Transverse colon (tissue), 4 donors: ENCODE measurements around the gene MRPL53. TPM values are rescaled to one million over a fixed set of nuclear protein-coding genes. Genes with fewer than 3 reads are reported as not detected.
A peak's percentile ranks its signal among the peaks of the same experiment; 100 is the strongest.

Experiments used
- DNase-seq: peaks from one replicate; pipeline ENCODE4 v3.0.0-alpha.2; 2019
- H3K27ac ChIP-seq, 4 donors: fragments of 200-600 bp; sonication (generic); 2 replicates each; pipeline ENCODE4 v1.5.1; 2016 to 2018; ENCODE audit warnings: inconsistent platforms in 4 of 4
- H3K27me3 ChIP-seq: fragments of 200-600 bp; sonication (generic); 2 replicates; pipeline ENCODE4 v1.5.1; 2017; ENCODE audit warnings: inconsistent platforms
- H3K36me3 ChIP-seq, 4 donors: fragments of 200-600 bp; sonication (generic); 2 replicates each; pipeline ENCODE4 v1.5.1; 2017 to 2019; ENCODE audit warnings: inconsistent platforms in 4 of 4
- H3K4me1 ChIP-seq, 4 donors: fragments of 200-600 bp; sonication (generic); 2 replicates each; pipeline ENCODE4 v1.5.1; 2017 to 2020; ENCODE audit warnings: inconsistent platforms in 4 of 4
- H3K4me3 ChIP-seq, 4 donors: fragments of 200-600 bp; sonication (generic); 1 replicate in 1 of 4; 2 replicates in 3 of 4; pipeline versions ENCODE4 v1.5.1 to v1.6.1; 2017 to 2019; ENCODE audit warnings: inconsistent platforms in 4 of 4
- H3K9me3 ChIP-seq, 2 donors: fragments of 200-600 bp; sonication (generic); 2 replicates each; pipeline ENCODE4 v1.5.1; 2017 to 2019; ENCODE audit warnings: inconsistent platforms in 2 of 2
- EP300 ChIP-seq: sonication (generic); formaldehyde crosslinking; IDR thresholded peaks from one replicate; pipeline ENCODE4 v1.6.1; 2017; ENCODE audit warnings: antibody characterized with exemption, low read depth
- POLR2A ChIP-seq: fragments of 450-650 bp; IDR thresholded peaks from one replicate; pipeline ENCODE4 v1.6.1; 2016; ENCODE audit warnings: antibody characterized with exemption, mild to moderate bottlenecking, moderate library complexity
- POLR2AphosphoS5 ChIP-seq, 3 donors: sonication (generic); formaldehyde crosslinking; IDR thresholded peaks; one replicate each; pipeline ENCODE4 v1.6.1; 2016; ENCODE audit warnings: antibody characterized with exemption in 3 of 3
- WGBS, 2 donors: methylation state at CpG; one replicate each; pipeline ENCODE4 v1.1.5; 2018; ENCODE audit warnings: low coverage in 1 of 2; 5-methylcytosine and 5-hydroxymethylcytosine counted together
- in situ Hi-C, 4 donors: fragments of 200-750 bp; cut with MboI; loops; one replicate each; pipeline versions ENCODE4 v1.15.0 to v1.15.1; 2017; ENCODE audit warnings: low sequenced_read_pairs in 3 of 4, low pct_ligation_motif_present in 1 of 4, low pct_unique_long_range_greater_than_20kb in 1 of 4
- intact Hi-C: fragments of 100-400 bp; cut with DNase I; formaldehyde crosslinking; loops from one replicate; pipeline ENCODE4 v1.15.1; 2023; ENCODE audit warnings: low total_unique reads
- total RNA-seq, 4 donors: library from RNA; depleted of rRNA; stranded (reverse); fragments of >200 nt; gene quantifications; one replicate each; pipeline ENCODE4 v1.1.0, GENCODE V29; 2016
- TF ChIP-seq, protein P1 (sequence below), 5 experiments: fragments of 200-600 bp in 3 of 5; fragments of 450-650 bp in 2 of 5; sonication (generic) in 3 of 5; IDR thresholded peaks; 1 replicate in 2 of 5; 2 replicates in 3 of 5; pipeline ENCODE4 v1.5.1; 2016 to 2017; ENCODE audit warnings: antibody characterized with exemption in 5 of 5, inconsistent platforms in 3 of 5, mild to moderate bottlenecking in 2 of 5, moderate library complexity in 1 of 5

Gene MRPL53
- total RNA-seq, 4 donors from 2014 or later, result 23.2 to 170 (median 26.3) TPM

DNA sequence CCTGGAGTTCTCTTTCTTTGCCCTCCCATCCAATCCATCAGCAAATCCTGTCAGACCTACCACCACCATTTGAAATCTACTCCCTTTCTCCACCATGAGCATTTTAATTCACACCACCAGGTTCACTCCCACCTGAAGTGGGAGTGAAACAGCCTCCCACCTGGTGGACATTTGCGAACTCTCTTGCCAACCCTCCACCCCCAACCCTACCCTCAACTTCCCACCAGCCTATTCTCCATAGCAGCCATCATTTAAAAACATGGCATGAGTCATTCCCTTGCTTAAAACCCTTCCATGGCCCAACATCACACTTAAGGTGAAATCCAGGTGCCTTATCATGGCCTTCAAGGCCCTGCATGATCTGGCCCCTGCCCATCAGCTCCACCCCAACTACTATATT lies 34.2 kb downstream of the MRPL53 start:
- H3K27ac ChIP-seq, result no peak overlapping the region
- no peaks in the 10 kb centered on the region for H3K36me3 ChIP-seq
- WGBS, 2 donors, result 85 to 100% methylated on average over 1 of the region's 1 CpG
- peaks cover 11 to 44% (median 16%) of the 10 kb centered on the region in 4 donors for H3K4me1 ChIP-seq
- no peaks in the 10 kb centered on the region for H3K9me3 ChIP-seq
- in situ Hi-C loops (no loop called here), intact Hi-C loops (no loop called here)
- H3K27me3 ChIP-seq, result peaks cover 9% of the 10 kb centered on the region
- no peak overlapping the region for H3K4me3 ChIP-seq
- no peak for DNase-seq
- TF ChIP-seq, protein P1, sequence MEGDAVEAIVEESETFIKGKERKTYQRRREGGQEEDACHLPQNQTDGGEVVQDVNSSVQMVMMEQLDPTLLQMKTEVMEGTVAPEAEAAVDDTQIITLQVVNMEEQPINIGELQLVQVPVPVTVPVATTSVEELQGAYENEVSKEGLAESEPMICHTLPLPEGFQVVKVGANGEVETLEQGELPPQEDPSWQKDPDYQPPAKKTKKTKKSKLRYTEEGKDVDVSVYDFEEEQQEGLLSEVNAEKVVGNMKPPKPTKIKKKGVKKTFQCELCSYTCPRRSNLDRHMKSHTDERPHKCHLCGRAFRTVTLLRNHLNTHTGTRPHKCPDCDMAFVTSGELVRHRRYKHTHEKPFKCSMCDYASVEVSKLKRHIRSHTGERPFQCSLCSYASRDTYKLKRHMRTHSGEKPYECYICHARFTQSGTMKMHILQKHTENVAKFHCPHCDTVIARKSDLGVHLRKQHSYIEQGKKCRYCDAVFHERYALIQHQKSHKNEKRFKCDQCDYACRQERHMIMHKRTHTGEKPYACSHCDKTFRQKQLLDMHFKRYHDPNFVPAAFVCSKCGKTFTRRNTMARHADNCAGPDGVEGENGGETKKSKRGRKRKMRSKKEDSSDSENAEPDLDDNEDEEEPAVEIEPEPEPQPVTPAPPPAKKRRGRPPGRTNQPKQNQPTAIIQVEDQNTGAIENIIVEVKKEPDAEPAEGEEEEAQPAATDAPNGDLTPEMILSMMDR (IDR thresholded peaks at IDR 0.05), result no peak

DNA sequence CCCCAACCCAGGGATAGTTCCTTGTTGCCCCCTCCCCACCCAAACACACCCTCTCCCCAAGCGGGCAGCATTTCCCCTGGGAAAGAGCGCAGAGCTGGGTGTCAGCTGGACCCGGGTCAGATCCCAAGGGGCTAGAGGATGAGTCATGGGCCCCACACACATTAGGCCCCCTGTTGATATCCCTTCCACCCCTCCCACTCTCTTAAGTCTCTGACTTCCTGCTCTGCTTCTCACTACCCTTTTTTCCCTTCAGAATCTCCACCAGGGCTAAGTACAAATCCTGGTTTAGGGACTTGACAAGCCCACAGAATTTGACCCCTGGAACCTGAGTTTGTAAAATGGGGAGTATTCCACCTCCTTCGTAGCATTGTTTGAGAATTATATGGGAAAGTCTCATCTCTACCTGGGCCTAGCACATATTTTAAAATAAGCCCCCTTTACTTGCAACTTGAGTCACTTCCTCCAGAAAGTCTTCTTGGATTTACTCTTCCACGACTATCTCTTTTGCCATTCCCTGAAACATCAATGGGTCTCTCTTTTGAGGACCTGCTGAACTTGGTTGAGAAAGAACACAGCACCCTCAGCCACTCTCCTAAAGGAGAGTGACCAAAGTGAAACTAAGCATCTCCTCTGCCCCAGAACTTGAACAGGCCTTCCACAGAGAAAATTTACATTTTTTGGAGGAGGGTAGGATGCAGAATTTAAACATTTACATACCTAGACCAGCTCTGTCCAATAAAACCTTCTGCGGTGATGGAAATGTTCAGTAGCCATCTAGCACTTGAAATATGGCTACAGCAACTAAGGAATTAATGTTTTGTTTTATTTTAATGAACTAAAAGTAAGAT lies 35.4 kb downstream of the MRPL53 start:
- in situ Hi-C loops (no loop called here), intact Hi-C loops (no loop called here)
- peaks cover 3% of the 10 kb centered on the region for H3K27me3 ChIP-seq
- no peak for DNase-seq
- 56 to 70% methylated on average over 1 to 6 of the region's 6 CpGs for WGBS, 2 donors
- H3K4me3 ChIP-seq, result no peak overlapping the region
- TF ChIP-seq POLR2AphosphoS5 (IDR thresholded peaks at IDR 0.05) (no peak), POLR2A (no peak), EP300 (no peak)
- TF ChIP-seq, protein P1 (IDR thresholded peaks at IDR 0.05), result no peak
- no peaks in the 10 kb centered on the region for H3K36me3 ChIP-seq
- H3K4me1 ChIP-seq, result peaks cover 11 to 39% (median 14%) of the 10 kb centered on the region in 4 donors
- no peaks in the 10 kb centered on the region for H3K9me3 ChIP-seq
- no peak overlapping the region for H3K27ac ChIP-seq

DNA sequence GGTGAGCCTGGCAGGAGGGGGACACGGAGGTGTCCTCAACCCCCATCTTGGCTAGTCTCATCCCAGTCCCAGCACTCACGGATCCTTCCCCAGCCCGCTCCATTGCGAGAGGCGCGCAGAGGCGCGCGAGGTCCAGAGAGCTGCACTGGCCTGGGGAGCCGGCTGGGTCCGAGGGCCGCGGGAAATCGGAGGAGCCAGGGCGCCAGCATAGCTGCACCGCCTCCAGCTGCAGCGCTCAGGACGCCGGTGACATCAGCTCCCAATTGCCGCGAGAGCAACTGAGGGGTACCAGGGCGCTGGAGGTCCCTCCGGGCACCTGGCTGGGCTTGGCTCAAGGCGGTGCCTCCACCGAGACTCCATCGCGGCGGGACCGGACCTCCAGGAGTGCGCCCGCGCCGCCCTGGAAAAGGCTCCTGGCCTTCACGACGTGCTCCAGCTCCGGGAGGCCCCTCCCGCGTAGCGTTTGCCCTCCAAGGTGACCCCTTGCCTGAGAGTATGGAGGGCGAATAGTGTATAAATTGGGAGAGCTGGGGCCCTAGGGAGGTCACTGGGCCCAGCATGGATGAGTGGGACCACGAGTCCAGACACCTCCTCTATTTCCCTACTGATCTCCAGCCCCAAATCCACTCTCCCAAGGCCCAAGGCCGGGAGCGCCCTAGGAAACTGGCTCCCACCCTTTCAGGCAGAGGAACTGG lies 36.2 kb downstream of the MRPL53 start:
- in situ Hi-C loops, result no loop called here
- H3K36me3 ChIP-seq, result no peaks in the 10 kb centered on the region
- TF ChIP-seq, protein P1 (IDR thresholded peaks at IDR 0.05), result no peak
- TF ChIP-seq POLR2A, result no peak
- no peak overlapping the region for H3K27ac ChIP-seq
- peaks cover 11 to 31% (median 14%) of the 10 kb centered on the region in 4 donors for H3K4me1 ChIP-seq
- H3K4me3 ChIP-seq, result no peak overlapping the region
- WGBS, 2 donors, result 87 to 100% methylated on average over 2 to 39 of the region's 43 CpGs
- no peak for DNase-seq
- H3K27me3 ChIP-seq, result no peaks in the 10 kb centered on the region
- no peaks in the 10 kb centered on the region for H3K9me3 ChIP-seq
- intact Hi-C loops, result no loop called here

DNA sequence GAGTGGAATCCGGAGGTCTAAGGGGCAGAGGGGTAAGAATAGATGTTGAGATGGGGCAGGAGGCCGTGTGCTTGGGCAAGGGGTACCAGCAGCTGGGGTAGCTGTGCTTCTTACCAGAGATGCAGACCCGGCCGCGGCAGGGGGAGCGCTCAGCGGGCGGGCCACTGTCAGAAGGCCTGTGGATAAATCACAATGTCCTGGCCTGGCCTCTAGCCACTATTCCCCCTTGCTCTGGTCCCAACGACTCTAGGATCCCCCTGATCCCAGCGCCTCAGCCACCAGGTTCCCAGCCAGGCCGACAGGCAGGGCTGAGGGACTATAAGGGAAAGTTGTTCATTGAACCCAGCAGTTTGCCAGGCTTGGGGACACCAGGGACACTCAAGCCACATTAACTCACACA lies 42.0 kb downstream of the MRPL53 start:
- in situ Hi-C loops (no loop called here), intact Hi-C loops (no loop called here)
- no peak for DNase-seq
- Histone ChIP-seq H3K27me3 (no peaks in the 10 kb centered on the region), H3K4me1 (peaks cover 0 to 18% (median 7%) of the 10 kb centered on the region in 4 donors), H3K9me3 (no peaks in the 10 kb centered on the region), H3K36me3 (peaks cover 0 to 9% (median 0%) of the 10 kb centered on the region in 4 donors), H3K27ac (peak overlapping the region; percentile 21 to 52 (median 46)), H3K4me3 (no peak overlapping the region)
- WGBS, 2 donors, result 83% methylated on average over 11 of the region's 11 CpGs; no CpG with 5 or more reads in 1 of the 2 donors
- TF ChIP-seq EP300, result no peak
- TF ChIP-seq, protein P1 (IDR thresholded peaks at IDR 0.05), result no peak
- TF ChIP-seq POLR2A, result no peak
- no peak for TF ChIP-seq POLR2AphosphoS5 (IDR thresholded peaks at IDR 0.05)
